HG03354 (cell line): ENCODE measurements around the gene AKT1S1.
A peak's percentile ranks its signal among the peaks of the same experiment; 100 is the strongest.

ENCODE experiments used
- ATAC-seq: cut with Tn5 transposase; IDR thresholded peaks from one replicate; pipeline ENCODE4 v1.9.1; 2021; ENCODE audit warnings: mild to moderate bottlenecking; ENCODE audit not compliant: unreplicated experiment, poor library complexity, severe bottlenecking

The AKT1S1 gene

GRCh38 chr19:49887037-49887664 is 10.0 kb upstream of the AKT1S1 start:
- no peak for ATAC-seq

- ATAC-seq = no peak
Measured at GRCh38 chr19:49884760-49885159, 7.6 kb upstream of the AKT1S1 start.

GRCh38 chr19:49884109-49884508 is 7.0 kb upstream of the AKT1S1 start:
- ATAC-seq = no peak

GRCh38 chr19:49883094-49883493 is 5.9 kb upstream of the AKT1S1 start:
- ATAC-seq = no peak

- no peak for ATAC-seq
Measured at GRCh38 chr19:49882643-49883042, 5.5 kb upstream of the AKT1S1 start.

- ATAC-seq = no peak
Measured at GRCh38 chr19:49881672-49882394, 4.7 kb upstream of the AKT1S1 start.

GRCh38 chr19:49881186-49881585 is 4.0 kb upstream of the AKT1S1 start:
- ATAC-seq = no peak

- ATAC-seq = no peak
Measured at GRCh38 chr19:49880162-49880869, 3.2 kb upstream of the AKT1S1 start.

GRCh38 chr19:49879243-49879963 is 2.2 kb upstream of the AKT1S1 start:
- ATAC-seq = no peak

- no peak for ATAC-seq
Measured at GRCh38 chr19:49878744-49879070, 1.6 kb upstream of the AKT1S1 start.

- peak; percentile 47 for ATAC-seq
Measured at GRCh38 chr19:49877879-49878743, 956 bp upstream of the AKT1S1 start.

GRCh38 chr19:49876422-49877019 is 634 bp downstream of the AKT1S1 start:
- peak; percentile 57 for ATAC-seq

GRCh38 chr19:49875857-49876421 is 1.2 kb downstream of the AKT1S1 start:
- ATAC-seq = no peak

- ATAC-seq = no peak
Measured at GRCh38 chr19:49875177-49875576, 2.0 kb downstream of the AKT1S1 start.

- no peak for ATAC-seq
Measured at GRCh38 chr19:49874503-49875157, 2.5 kb downstream of the AKT1S1 start.

- no peak for ATAC-seq
Measured at GRCh38 chr19:49873834-49874233, 3.3 kb downstream of the AKT1S1 start.

GRCh38 chr19:49873129-49873521 is 4.0 kb downstream of the AKT1S1 start:
- ATAC-seq = no peak
